K562 (cell line): Measurements from ENCODE around the gene HAUS1. TPM values are rescaled to one million over a fixed set of nuclear protein-coding genes. Genes with fewer than 3 reads are reported as not detected.

Experiments used
- BRD9 ChIP-seq: fragments of 450-650 bp; IDR thresholded peaks from 2 replicates; pipeline ENCODE4 v1.6.1; 2018; ENCODE audit warnings: low read depth; ENCODE audit not compliant: partially characterized antibody
- CREM ChIP-seq: IDR thresholded peaks from 2 replicates; pipeline ENCODE4 v1.6.1; 2014; ENCODE audit warnings: antibody characterized with exemption, low read depth
- CXXC5 ChIP-seq: fragments of 250-450 bp; sonication (Bioruptor Pico); IDR thresholded peaks from 2 replicates; pipeline ENCODE4 v1.8.0; 2022; ENCODE audit warnings: inconsistent platforms, mild to moderate bottlenecking, moderate library complexity
- ELF1 ChIP-seq: fragments of 200-800 bp; sonication (Bioruptor generic); IDR thresholded peaks from 2 replicates; pipeline ENCODE4 v1.6.1; 2016; ENCODE audit warnings: missing genetic modification characterization, missing compliant biosample characterization
- GABPA ChIP-seq: fragments of 200-800 bp; sonication (Bioruptor generic); conservative IDR thresholded peaks from 2 replicates; pipeline ENCODE4 v1.6.1; 2016; ENCODE audit warnings: low read depth, missing genetic modification characterization, missing compliant biosample characterization
- RBFOX2 ChIP-seq: fragments of 200-400 bp; formaldehyde crosslinking; IDR thresholded peaks from 2 replicates; pipeline ENCODE4 v1.6.1; 2017; ENCODE audit warnings: low read depth, mild to moderate bottlenecking, low read length, moderate library complexity
- SAP30 ChIP-seq: fragments of 200-600 bp; sonication (generic); IDR thresholded peaks from 2 replicates; pipeline ENCODE4 v1.6.1; 2012; ENCODE audit warnings: borderline replicate concordance, low read depth, mild to moderate bottlenecking, moderate library complexity, low read length, control low read depth, inconsistent platforms; ENCODE audit not compliant: insufficient read depth, poor library complexity, severe bottlenecking
- SIN3A ChIP-seq, 2 experiments: fragments of 150-350 bp in 1 of 2; IDR thresholded peaks; 2 replicates each; pipeline ENCODE4 v1.6.1; 2011 to 2016; ENCODE audit warnings: borderline replicate concordance in 2 of 2, low read depth in 2 of 2, low read length in 2 of 2, mild to moderate bottlenecking in 2 of 2, moderate library complexity in 2 of 2; ENCODE audit not compliant: control insufficient read depth in 1 of 2
- SMAD3 ChIP-seq: fragments of 450-650 bp; formaldehyde crosslinking; conservative IDR thresholded peaks from 2 replicates; pipeline ENCODE4 v1.4.0; 2020; ENCODE audit warnings: mild to moderate bottlenecking
- TAF9B ChIP-seq: fragments of 450-650 bp; IDR thresholded peaks from 2 replicates; pipeline ENCODE4 v1.6.1; 2018; ENCODE audit warnings: mild to moderate bottlenecking; ENCODE audit not compliant: partially characterized antibody
- YY1 ChIP-seq, 3 experiments: IDR thresholded peaks; 2 replicates each; pipeline ENCODE4 v1.6.1; 2011; ENCODE audit warnings: low read length in 2 of 3, mild to moderate bottlenecking in 2 of 3, moderate library complexity in 2 of 3, borderline replicate concordance in 1 of 3, control low read depth in 1 of 3, low read depth in 1 of 3; ENCODE audit not compliant: insufficient read depth in 3 of 3, insufficient replicate concordance in 2 of 3, control insufficient read depth in 1 of 3, insufficient read length in 1 of 3; ENCODE audit errors: extremely low read depth in 1 of 3
- polyA plus RNA-seq, 8 experiments: library from polyadenylated mRNA; depleted of rRNA in 4 of 8; stranded (reverse) in 5 of 8; unstranded in 3 of 8; fragments of >200 nt; fragmentation: Nextera tagmentation in 2 of 8; fragmentation: Illumina TruSeq in 1 of 8; extraction: Ambion mirVana in 2 of 8; extraction: Trizol in 1 of 8; gene quantifications; 2 replicates each; pipeline versions ENCODE4 v1.2.1 to v1.2.3, GENCODE V29; 2011 to 2014; ENCODE audit warnings: inconsistent platforms in 1 of 8, missing spikeins in 1 of 8
- total RNA-seq, 7 experiments: library from RNA; depleted of rRNA in 6 of 7; stranded (reverse); fragments of >200 nt in 6 of 7; fragmentation: Illumina TruSeq in 2 of 7; extraction: Trizol in 2 of 7; gene quantifications; 2 replicates each; pipeline versions ENCODE4 v1.2.1 to v1.2.3, GENCODE V29; 2011 to 2021; ENCODE audit warnings: low replicate concordance in 1 of 7
- TF ChIP-seq, protein P1 (sequence below): fragments of 250-450 bp; sonication (Bioruptor Pico); IDR thresholded peaks from 2 replicates; pipeline ENCODE4 v1.4.0; 2020
- TF ChIP-seq, protein P2 (sequence below), 3 experiments: fragments of 200-800 bp in 1 of 3; fragments of 250-450 bp in 1 of 3; fragments of 450-650 bp in 1 of 3; sonication (Bioruptor Pico) in 1 of 3; sonication (Bioruptor generic) in 1 of 3; formaldehyde crosslinking in 1 of 3; IDR thresholded peaks; 2 replicates each; pipeline versions ENCODE4 v1.6.1 to v1.8.0; 2016 to 2022; ENCODE audit warnings: mild to moderate bottlenecking in 2 of 3, missing genetic modification characterization in 2 of 3, missing compliant biosample characterization in 1 of 3, moderate library complexity in 1 of 3
- TF ChIP-seq, protein P3 (sequence below): sonication (generic); formaldehyde crosslinking; IDR thresholded peaks from 2 replicates; pipeline ENCODE4 v1.8.0; 2022; ENCODE audit warnings: missing genetic modification reagents, mild to moderate bottlenecking, moderate library complexity, borderline replicate concordance

HAUS1 gene
- total and polyA plus RNA-seq, 9 of the 15 experiments (the other 6 are each of a cell fraction or from before 2014, with no cell fraction given) = 45.6 to 135 (median 76.3) TPM

DNA sequence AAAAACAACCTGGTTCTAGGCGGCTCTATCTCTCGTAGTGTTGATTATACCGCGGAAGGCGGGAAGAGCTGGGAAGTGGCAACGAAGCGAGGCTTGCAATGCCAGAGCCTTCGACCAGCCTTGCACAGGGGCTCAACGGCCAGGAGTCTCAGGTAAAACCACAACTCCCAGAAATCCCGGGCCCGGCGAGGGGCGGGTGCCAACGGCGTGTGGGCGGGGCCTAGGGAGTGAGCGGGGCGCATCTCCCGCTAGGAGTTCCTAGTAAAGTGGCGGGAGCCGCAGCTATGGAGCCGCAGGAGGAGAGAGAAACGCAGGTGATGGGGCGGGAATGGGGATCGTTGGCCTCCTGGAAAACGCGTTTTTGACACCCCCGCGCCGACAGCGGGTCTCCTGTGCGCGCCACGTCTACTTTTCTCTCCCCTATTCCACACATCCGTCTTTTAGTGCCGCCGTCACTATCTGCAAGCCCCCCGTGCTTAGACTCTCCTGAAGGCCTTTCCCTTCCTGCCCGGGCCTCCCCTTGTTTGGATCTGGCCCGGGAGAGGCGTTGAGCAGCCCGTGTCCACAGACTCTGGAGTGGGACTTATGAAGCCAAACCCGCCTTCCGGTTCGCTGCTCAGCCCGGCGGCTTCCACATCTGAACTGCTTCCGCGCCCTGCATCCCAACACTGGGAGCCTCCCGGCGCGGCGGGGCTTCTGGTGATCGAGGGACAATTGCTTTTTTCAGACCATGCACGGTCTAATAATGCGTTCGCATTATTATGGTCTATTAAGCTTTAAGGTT lies at the start of gene HAUS1 (continued):
- TF ChIP-seq, protein P1, sequence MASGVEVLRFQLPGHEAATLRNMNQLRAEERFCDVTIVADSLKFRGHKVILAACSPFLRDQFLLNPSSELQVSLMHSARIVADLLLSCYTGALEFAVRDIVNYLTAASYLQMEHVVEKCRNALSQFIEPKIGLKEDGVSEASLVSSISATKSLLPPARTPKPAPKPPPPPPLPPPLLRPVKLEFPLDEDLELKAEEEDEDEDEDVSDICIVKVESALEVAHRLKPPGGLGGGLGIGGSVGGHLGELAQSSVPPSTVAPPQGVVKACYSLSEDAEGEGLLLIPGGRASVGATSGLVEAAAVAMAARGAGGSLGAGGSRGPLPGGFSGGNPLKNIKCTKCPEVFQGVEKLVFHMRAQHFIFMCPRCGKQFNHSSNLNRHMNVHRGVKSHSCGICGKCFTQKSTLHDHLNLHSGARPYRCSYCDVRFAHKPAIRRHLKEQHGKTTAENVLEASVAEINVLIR (CRISPR knock-in tag) = no peak
- peak; percentile 35; the same call in 1 of the 2 replicates for TF ChIP-seq CXXC5 (CRISPR knock-in tag)
- TF ChIP-seq SAP30 = peak; percentile 33
- TF ChIP-seq SMAD3 (CRISPR knock-in tag) = no peak
- peak; percentile 85 for TF ChIP-seq RBFOX2
- TF ChIP-seq TAF9B = peak; percentile 48
- no peak for TF ChIP-seq BRD9
- 0 out of 2 replicates have a peak, but pooled peaks have one; percentile 41 for TF ChIP-seq ELF1 (tag)
- peak; percentile 38; the same call in 1 of the 2 replicates for TF ChIP-seq CREM
- TF ChIP-seq, protein P2, sequence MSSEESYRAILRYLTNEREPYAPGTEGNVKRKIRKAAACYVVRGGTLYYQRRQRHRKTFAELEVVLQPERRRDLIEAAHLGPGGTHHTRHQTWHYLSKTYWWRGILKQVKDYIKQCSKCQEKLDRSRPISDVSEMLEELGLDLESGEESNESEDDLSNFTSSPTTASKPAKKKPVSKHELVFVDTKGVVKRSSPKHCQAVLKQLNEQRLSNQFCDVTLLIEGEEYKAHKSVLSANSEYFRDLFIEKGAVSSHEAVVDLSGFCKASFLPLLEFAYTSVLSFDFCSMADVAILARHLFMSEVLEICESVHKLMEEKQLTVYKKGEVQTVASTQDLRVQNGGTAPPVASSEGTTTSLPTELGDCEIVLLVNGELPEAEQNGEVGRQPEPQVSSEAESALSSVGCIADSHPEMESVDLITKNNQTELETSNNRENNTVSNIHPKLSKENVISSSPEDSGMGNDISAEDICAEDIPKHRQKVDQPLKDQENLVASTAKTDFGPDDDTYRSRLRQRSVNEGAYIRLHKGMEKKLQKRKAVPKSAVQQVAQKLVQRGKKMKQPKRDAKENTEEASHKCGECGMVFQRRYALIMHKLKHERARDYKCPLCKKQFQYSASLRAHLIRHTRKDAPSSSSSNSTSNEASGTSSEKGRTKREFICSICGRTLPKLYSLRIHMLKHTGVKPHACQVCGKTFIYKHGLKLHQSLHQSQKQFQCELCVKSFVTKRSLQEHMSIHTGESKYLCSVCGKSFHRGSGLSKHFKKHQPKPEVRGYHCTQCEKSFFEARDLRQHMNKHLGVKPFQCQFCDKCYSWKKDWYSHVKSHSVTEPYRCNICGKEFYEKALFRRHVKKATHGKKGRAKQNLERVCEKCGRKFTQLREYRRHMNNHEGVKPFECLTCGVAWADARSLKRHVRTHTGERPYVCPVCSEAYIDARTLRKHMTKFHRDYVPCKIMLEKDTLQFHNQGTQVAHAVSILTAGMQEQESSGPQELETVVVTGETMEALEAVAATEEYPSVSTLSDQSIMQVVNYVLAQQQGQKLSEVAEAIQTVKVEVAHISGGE (CRISPR knock-in tag; IDR thresholded peaks at IDR 0.05) = peak in 1 of 3 experiments; percentile 67; a peak in 2 of 6 replicates
- TF ChIP-seq, protein P3, sequence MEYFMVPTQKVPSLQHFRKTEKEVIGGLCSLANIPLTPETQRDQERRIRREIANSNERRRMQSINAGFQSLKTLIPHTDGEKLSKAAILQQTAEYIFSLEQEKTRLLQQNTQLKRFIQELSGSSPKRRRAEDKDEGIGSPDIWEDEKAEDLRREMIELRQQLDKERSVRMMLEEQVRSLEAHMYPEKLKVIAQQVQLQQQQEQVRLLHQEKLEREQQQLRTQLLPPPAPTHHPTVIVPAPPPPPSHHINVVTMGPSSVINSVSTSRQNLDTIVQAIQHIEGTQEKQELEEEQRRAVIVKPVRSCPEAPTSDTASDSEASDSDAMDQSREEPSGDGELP (CRISPR knock-in tag) = 0 out of 2 replicates have a peak, but pooled peaks have one; percentile 12
- TF ChIP-seq GABPA (tag) = peak; percentile 53
- 0 out of 4 replicates have a peak, but pooled peaks of 1 of the 2 experiments have one; percentile 53 for TF ChIP-seq SIN3A (IDR thresholded peaks at IDR 0.05; ENCODE audit: borderline replicate concordance in 2 of 2, control insufficient read depth in 1 of 2, low read depth in 2 of 2, low read length in 2 of 2)
- TF ChIP-seq YY1 (IDR thresholded peaks at IDR 0.05; ENCODE audit: borderline replicate concordance in 1 of 3, control insufficient read depth in 1 of 3, extremely low read depth in 1 of 3, insufficient read depth in 3 of 3, insufficient read length in 1 of 3, insufficient replicate concordance in 2 of 3, low read depth in 1 of 3, low read length in 2 of 3) = peak in 2 of 3 experiments; percentile 41 to 79
